ENCODE results near the gene PPP6R1.

DNA sequence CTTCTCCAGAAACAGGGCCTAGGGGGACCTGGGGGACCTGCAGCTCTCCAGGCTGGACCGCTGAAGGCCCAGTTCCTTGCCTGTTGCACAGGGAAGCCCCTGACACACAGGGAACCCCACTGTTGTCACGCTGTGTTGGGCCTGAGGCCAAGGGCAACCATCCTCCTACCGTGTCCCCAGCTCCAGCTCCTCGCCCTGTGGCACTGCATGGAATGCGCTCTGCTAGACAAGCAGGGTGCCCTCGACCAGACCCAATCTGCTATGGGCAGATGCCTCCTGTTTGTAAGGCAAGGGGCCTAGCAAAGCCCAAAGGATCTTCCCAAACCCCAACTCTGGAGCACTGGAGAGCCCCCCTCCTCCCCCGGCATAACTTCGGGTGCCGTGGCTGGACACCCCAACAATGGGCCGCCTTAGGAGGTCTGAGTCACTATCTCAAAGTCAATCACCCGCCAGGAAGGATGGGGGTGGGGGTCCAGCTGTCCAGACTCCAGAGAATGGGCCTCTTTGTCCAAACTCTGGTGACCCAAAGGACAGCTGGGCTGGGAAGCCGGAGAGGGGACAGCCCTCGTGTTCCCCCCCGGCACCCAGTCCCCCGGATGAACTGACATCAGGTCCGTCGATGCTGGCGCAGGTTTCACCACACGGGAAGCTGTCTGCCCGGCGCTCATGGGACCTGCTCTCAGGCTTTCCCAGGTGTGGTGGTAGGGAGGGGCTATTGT lies 28.7 kb upstream of the PPP6R1 start:
- TF ChIP-seq, protein P1, sequence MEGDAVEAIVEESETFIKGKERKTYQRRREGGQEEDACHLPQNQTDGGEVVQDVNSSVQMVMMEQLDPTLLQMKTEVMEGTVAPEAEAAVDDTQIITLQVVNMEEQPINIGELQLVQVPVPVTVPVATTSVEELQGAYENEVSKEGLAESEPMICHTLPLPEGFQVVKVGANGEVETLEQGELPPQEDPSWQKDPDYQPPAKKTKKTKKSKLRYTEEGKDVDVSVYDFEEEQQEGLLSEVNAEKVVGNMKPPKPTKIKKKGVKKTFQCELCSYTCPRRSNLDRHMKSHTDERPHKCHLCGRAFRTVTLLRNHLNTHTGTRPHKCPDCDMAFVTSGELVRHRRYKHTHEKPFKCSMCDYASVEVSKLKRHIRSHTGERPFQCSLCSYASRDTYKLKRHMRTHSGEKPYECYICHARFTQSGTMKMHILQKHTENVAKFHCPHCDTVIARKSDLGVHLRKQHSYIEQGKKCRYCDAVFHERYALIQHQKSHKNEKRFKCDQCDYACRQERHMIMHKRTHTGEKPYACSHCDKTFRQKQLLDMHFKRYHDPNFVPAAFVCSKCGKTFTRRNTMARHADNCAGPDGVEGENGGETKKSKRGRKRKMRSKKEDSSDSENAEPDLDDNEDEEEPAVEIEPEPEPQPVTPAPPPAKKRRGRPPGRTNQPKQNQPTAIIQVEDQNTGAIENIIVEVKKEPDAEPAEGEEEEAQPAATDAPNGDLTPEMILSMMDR (conservative IDR thresholded peaks at IDR 0.05): no peak
- no peak for TF ChIP-seq EZH2 (IDR thresholded peaks at IDR 0.05; ENCODE audit: low read depth)
